B cell (primary cell): ENCODE data around the gene LAGE3. TPM values are rescaled to one million over a fixed set of nuclear protein-coding genes. Genes with fewer than 3 reads are reported as not detected.

Source experiments
- ATAC-seq: fragments of 200-7000 bp; cut with Tn5 transposase; one replicate; pipeline ENCODE4 v1.10.0; 2021; ENCODE audit warnings: low read depth, mild to moderate bottlenecking, moderate number of reproducible peaks, moderate library complexity
- CTCF ChIA-PET: fragments of 350-600 bp; sonication (Branson Sonifier 250); formaldehyde crosslinking; loops from one replicate; lab custom pipeline; 2021; ENCODE audit warnings: antibody characterized with exemption, inconsistent platforms; lab: Charles Lee
- POLR2A ChIA-PET: fragments of 350-600 bp; sonication (Branson Sonifier 250); formaldehyde crosslinking; loops from one replicate; lab custom pipeline; 2021; ENCODE audit warnings: antibody characterized with exemption; lab: Charles Lee
- DNase-seq: peaks from one replicate; pipeline ENCODE4 v3.0.0; 2013
- H2AFZ ChIP-seq: 2 replicates; pipeline ENCODE4 v1.6.1; 2012; ENCODE audit warnings: mild to moderate bottlenecking, low read depth, low read length; ENCODE audit not compliant: insufficient read depth, poor library complexity, severe bottlenecking
- H3K27ac ChIP-seq, 2 donors: 1 replicate in 1 of 2; 2 replicates in 1 of 2; pipeline ENCODE4 v1.5.1; 2012 to 2013; ENCODE audit warnings: low read length in 2 of 2, mild to moderate bottlenecking in 2 of 2, moderate library complexity in 1 of 2
- H3K27me3 ChIP-seq, 4 experiments: fragments of 200-600 bp in 1 of 4; sonication (generic) in 1 of 4; replicated peaks in 1 of 4; 1 replicate in 2 of 4; 2 replicates in 2 of 4; pipeline versions ENCODE4 v1.6.1 to v1.7.0; 2013 to 2016; ENCODE audit warnings: low read length in 3 of 4, mild to moderate bottlenecking in 2 of 4, mixed read lengths in 1 of 4, moderate library complexity in 1 of 4; ENCODE audit not compliant: insufficient read depth in 4 of 4, control insufficient read depth in 3 of 4; ENCODE audit errors: control extremely low read depth in 1 of 4
- H3K36me3 ChIP-seq, 2 experiments: replicated peaks in 1 of 2; 1 replicate in 1 of 2; 2 replicates in 1 of 2; pipeline versions ENCODE4 v1.6.1 to v1.7.1; 2013; ENCODE audit warnings: low read length in 1 of 2; ENCODE audit not compliant: insufficient read depth in 2 of 2, control insufficient read depth in 1 of 2; ENCODE audit errors: control extremely low read depth in 1 of 2, extremely low read depth in 1 of 2
- H3K4me1 ChIP-seq, 2 donors: fragments of 200-600 bp in 1 of 2; sonication (generic) in 1 of 2; 1 replicate in 1 of 2; 2 replicates in 1 of 2; pipeline versions ENCODE4 v1.5.1 to v1.6.1; 2013 to 2017; ENCODE audit warnings: low read length in 2 of 2; ENCODE audit not compliant: control insufficient read depth in 2 of 2, insufficient read depth in 2 of 2
- H3K4me2 ChIP-seq: replicated peaks from 2 replicates; pipeline ENCODE3; 2012; ENCODE audit warnings: mild to moderate bottlenecking, low read depth, low read length; ENCODE audit not compliant: poor library complexity, severe bottlenecking
- H3K4me3 ChIP-seq, 5 experiments: fragments of 200-600 bp in 1 of 5; sonication (generic) in 1 of 5; 1 replicate in 3 of 5; 2 replicates in 2 of 5; pipeline versions ENCODE4 v1.5.1 to v1.7.0; 2011 to 2016; ENCODE audit warnings: low read length in 4 of 5, mild to moderate bottlenecking in 4 of 5, low read depth in 2 of 5, control low read depth in 1 of 5, moderate library complexity in 1 of 5; ENCODE audit not compliant: insufficient read depth in 1 of 5; ENCODE audit errors: control extremely low read depth in 1 of 5, extremely low read depth in 1 of 5
- H3K79me2 ChIP-seq: fragments of 200-600 bp; sonication (generic); one replicate; pipeline ENCODE4 v1.6.0; 2016; ENCODE audit warnings: low read length; ENCODE audit not compliant: control insufficient read depth, insufficient read depth
- H3K9ac ChIP-seq: fragments of 200-600 bp; sonication (generic); 2 replicates; pipeline ENCODE4 v1.6.1; 2017; ENCODE audit warnings: mild to moderate bottlenecking, low read length, moderate library complexity
- H3K9me3 ChIP-seq, 3 donors: one replicate each; pipeline versions ENCODE4 v1.6.1 to v1.7.1; 2013; ENCODE audit warnings: low read length in 2 of 3; ENCODE audit not compliant: control insufficient read depth in 2 of 3, insufficient read depth in 1 of 3; ENCODE audit errors: control extremely low read depth in 1 of 3
- H4K20me1 ChIP-seq: 2 replicates; pipeline ENCODE4 v1.6.0; 2012; ENCODE audit warnings: mild to moderate bottlenecking, low read length; ENCODE audit not compliant: insufficient read depth, control insufficient read depth, poor library complexity, severe bottlenecking
- H3K27ac Mint-ChIP-seq: one replicate; pipeline ENCODE4 v1.8.0; 2021; ENCODE audit warnings: mixed read lengths
- H3K27me3 Mint-ChIP-seq: one replicate; pipeline ENCODE4 v1.8.0; 2021; ENCODE audit warnings: mixed read lengths
- H3K4me1 Mint-ChIP-seq: one replicate; pipeline ENCODE4 v1.8.0; 2021; ENCODE audit warnings: mixed read lengths
- H3K4me3 Mint-ChIP-seq: one replicate; pipeline ENCODE4 v1.8.0; 2021; ENCODE audit warnings: mixed read lengths
- H3K9me3 Mint-ChIP-seq: one replicate; pipeline ENCODE4 v1.8.0; 2022; ENCODE audit warnings: mixed read lengths; ENCODE audit not compliant: insufficient read depth
- EZH2 ChIP-seq: IDR thresholded peaks from 2 replicates; pipeline ENCODE4 v1.6.1; 2012; ENCODE audit warnings: borderline replicate concordance, low read depth, mild to moderate bottlenecking, moderate library complexity, low read length; ENCODE audit not compliant: insufficient read depth, poor library complexity, severe bottlenecking
- WGBS: methylation state at CpG from one replicate; pipeline ENCODE4 v1.1.5; 2013; ENCODE audit warnings: missing lambda C conversion rate; ENCODE audit not compliant: insufficient coverage; 5-methylcytosine and 5-hydroxymethylcytosine counted together
- intact Hi-C: fragments of 100-400 bp; cut with micrococcal nuclease; formaldehyde crosslinking; loops from one replicate; pipeline ENCODE4 v1.10.0; 2022
- polyA plus RNA-seq: library from polyadenylated mRNA; depleted of rRNA; stranded (reverse); fragments of >200 nt; gene quantifications from 2 replicates; pipeline ENCODE4 v1.2.3, GENCODE V29; 2012
- total RNA-seq, 2 donors: library from RNA; stranded (reverse); fragments of 120-200 nt in 1 of 2; gene quantifications; 1 replicate in 1 of 2; 2 replicates in 1 of 2; pipeline versions ENCODE4 v1.2.3 to v1.2.4, GENCODE V29; 2013 to 2022
- TF ChIP-seq, protein P1 (sequence below): fragments of 200-600 bp; IDR thresholded peaks from one replicate; pipeline ENCODE4 v1.8.0; 2022; ENCODE audit warnings: antibody characterized with exemption, mild to moderate bottlenecking

Gene LAGE3
- total and polyA plus RNA-seq, 2 donors (not counting 1 experiment from before 2014, with no cell fraction given) = 17.0 to 19.9 TPM

GRCh38 chrX:154437971-154438893 is 40.8 kb downstream of the LAGE3 start:
- Histone ChIP-seq H4K20me1 (peaks cover 6% of the 10 kb centered on the region), H3K27ac (no peak overlapping the region), H3K4me1 (peaks cover 10 to 19% of the 10 kb centered on the region in 2 donors), H3K36me3 (peaks cover 0 to 13% of the 10 kb centered on the region in 2 experiments), H3K4me2 (peak overlapping the region; percentile 73), H3K27me3 (no peaks in the 10 kb centered on the region), H3K79me2 (peaks cover 27% of the 10 kb centered on the region), H3K4me3 (peak overlapping the region in 4 of 5 experiments; percentile 59 to 65 (median 62)), H3K9me3 (no peaks in the 10 kb centered on the region), H3K9ac (peak overlapping the region; percentile 64), H2AFZ (no peak overlapping the region)
- peaks cover 13% of the 10 kb centered on the region for H3K4me1 Mint-ChIP-seq
- H3K27ac Mint-ChIP-seq = peak overlapping the region; percentile 88
- peak overlapping the region; percentile 84 for H3K4me3 Mint-ChIP-seq
- TF ChIP-seq EZH2 = no peak
- TF ChIP-seq, protein P1, sequence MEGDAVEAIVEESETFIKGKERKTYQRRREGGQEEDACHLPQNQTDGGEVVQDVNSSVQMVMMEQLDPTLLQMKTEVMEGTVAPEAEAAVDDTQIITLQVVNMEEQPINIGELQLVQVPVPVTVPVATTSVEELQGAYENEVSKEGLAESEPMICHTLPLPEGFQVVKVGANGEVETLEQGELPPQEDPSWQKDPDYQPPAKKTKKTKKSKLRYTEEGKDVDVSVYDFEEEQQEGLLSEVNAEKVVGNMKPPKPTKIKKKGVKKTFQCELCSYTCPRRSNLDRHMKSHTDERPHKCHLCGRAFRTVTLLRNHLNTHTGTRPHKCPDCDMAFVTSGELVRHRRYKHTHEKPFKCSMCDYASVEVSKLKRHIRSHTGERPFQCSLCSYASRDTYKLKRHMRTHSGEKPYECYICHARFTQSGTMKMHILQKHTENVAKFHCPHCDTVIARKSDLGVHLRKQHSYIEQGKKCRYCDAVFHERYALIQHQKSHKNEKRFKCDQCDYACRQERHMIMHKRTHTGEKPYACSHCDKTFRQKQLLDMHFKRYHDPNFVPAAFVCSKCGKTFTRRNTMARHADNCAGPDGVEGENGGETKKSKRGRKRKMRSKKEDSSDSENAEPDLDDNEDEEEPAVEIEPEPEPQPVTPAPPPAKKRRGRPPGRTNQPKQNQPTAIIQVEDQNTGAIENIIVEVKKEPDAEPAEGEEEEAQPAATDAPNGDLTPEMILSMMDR = no peak
- ATAC-seq = no peak
- intact Hi-C loops = no loop called here
- H3K27me3 Mint-ChIP-seq = no peaks in the 10 kb centered on the region
- no peak for DNase-seq
- 93% methylated on average over 9 of the region's 28 CpGs for WGBS
- no peaks in the 10 kb centered on the region for H3K9me3 Mint-ChIP-seq
- CTCF ChIA-PET = no interaction called here
- POLR2A ChIA-PET = interaction anchor here (1.7 kb wide), 1 partner anchor 19 kb away, joined by 5 read pairs; no protein-coding TSS in a partner anchor
